B cell (primary cell): ENCODE results near the gene KIF2A. TPM values are rescaled to one million over a fixed set of nuclear protein-coding genes. Genes with fewer than 3 reads are reported as not detected.

ENCODE experiments used
- ATAC-seq: fragments of 200-7000 bp; cut with Tn5 transposase; one replicate; pipeline ENCODE4 v1.10.0; 2021; ENCODE audit warnings: low read depth, mild to moderate bottlenecking, moderate number of reproducible peaks, moderate library complexity
- CTCF ChIA-PET: fragments of 350-600 bp; sonication (Branson Sonifier 250); formaldehyde crosslinking; loops from one replicate; lab custom pipeline; 2021; ENCODE audit warnings: antibody characterized with exemption, inconsistent platforms; lab: Charles Lee
- POLR2A ChIA-PET: fragments of 350-600 bp; sonication (Branson Sonifier 250); formaldehyde crosslinking; loops from one replicate; lab custom pipeline; 2021; ENCODE audit warnings: antibody characterized with exemption; lab: Charles Lee
- DNase-seq: peaks from one replicate; pipeline ENCODE4 v3.0.0; 2013
- H2AFZ ChIP-seq: 2 replicates; pipeline ENCODE4 v1.6.1; 2012; ENCODE audit warnings: mild to moderate bottlenecking, low read depth, low read length; ENCODE audit not compliant: insufficient read depth, poor library complexity, severe bottlenecking
- H3K27ac ChIP-seq, 2 donors: 1 replicate in 1 of 2; 2 replicates in 1 of 2; pipeline ENCODE4 v1.5.1; 2012 to 2013; ENCODE audit warnings: low read length in 2 of 2, mild to moderate bottlenecking in 2 of 2, moderate library complexity in 1 of 2
- H3K27me3 ChIP-seq, 4 experiments: fragments of 200-600 bp in 1 of 4; sonication (generic) in 1 of 4; replicated peaks in 1 of 4; 1 replicate in 2 of 4; 2 replicates in 2 of 4; pipeline versions ENCODE4 v1.6.1 to v1.7.0; 2013 to 2016; ENCODE audit warnings: low read length in 3 of 4, mild to moderate bottlenecking in 2 of 4, mixed read lengths in 1 of 4, moderate library complexity in 1 of 4; ENCODE audit not compliant: insufficient read depth in 4 of 4, control insufficient read depth in 3 of 4; ENCODE audit errors: control extremely low read depth in 1 of 4
- H3K36me3 ChIP-seq, 2 experiments: replicated peaks in 1 of 2; 1 replicate in 1 of 2; 2 replicates in 1 of 2; pipeline versions ENCODE4 v1.6.1 to v1.7.1; 2013; ENCODE audit warnings: low read length in 1 of 2; ENCODE audit not compliant: insufficient read depth in 2 of 2, control insufficient read depth in 1 of 2; ENCODE audit errors: control extremely low read depth in 1 of 2, extremely low read depth in 1 of 2
- H3K4me1 ChIP-seq, 2 donors: fragments of 200-600 bp in 1 of 2; sonication (generic) in 1 of 2; 1 replicate in 1 of 2; 2 replicates in 1 of 2; pipeline versions ENCODE4 v1.5.1 to v1.6.1; 2013 to 2017; ENCODE audit warnings: low read length in 2 of 2; ENCODE audit not compliant: control insufficient read depth in 2 of 2, insufficient read depth in 2 of 2
- H3K4me2 ChIP-seq: replicated peaks from 2 replicates; pipeline ENCODE3; 2012; ENCODE audit warnings: mild to moderate bottlenecking, low read depth, low read length; ENCODE audit not compliant: poor library complexity, severe bottlenecking
- H3K4me3 ChIP-seq, 5 experiments: fragments of 200-600 bp in 1 of 5; sonication (generic) in 1 of 5; 1 replicate in 3 of 5; 2 replicates in 2 of 5; pipeline versions ENCODE4 v1.5.1 to v1.7.0; 2011 to 2016; ENCODE audit warnings: low read length in 4 of 5, mild to moderate bottlenecking in 4 of 5, low read depth in 2 of 5, control low read depth in 1 of 5, moderate library complexity in 1 of 5; ENCODE audit not compliant: insufficient read depth in 1 of 5; ENCODE audit errors: control extremely low read depth in 1 of 5, extremely low read depth in 1 of 5
- H3K79me2 ChIP-seq: fragments of 200-600 bp; sonication (generic); one replicate; pipeline ENCODE4 v1.6.0; 2016; ENCODE audit warnings: low read length; ENCODE audit not compliant: control insufficient read depth, insufficient read depth
- H3K9ac ChIP-seq: fragments of 200-600 bp; sonication (generic); 2 replicates; pipeline ENCODE4 v1.6.1; 2017; ENCODE audit warnings: mild to moderate bottlenecking, low read length, moderate library complexity
- H3K9me3 ChIP-seq, 3 donors: one replicate each; pipeline versions ENCODE4 v1.6.1 to v1.7.1; 2013; ENCODE audit warnings: low read length in 2 of 3; ENCODE audit not compliant: control insufficient read depth in 2 of 3, insufficient read depth in 1 of 3; ENCODE audit errors: control extremely low read depth in 1 of 3
- H4K20me1 ChIP-seq: 2 replicates; pipeline ENCODE4 v1.6.0; 2012; ENCODE audit warnings: mild to moderate bottlenecking, low read length; ENCODE audit not compliant: insufficient read depth, control insufficient read depth, poor library complexity, severe bottlenecking
- H3K27ac Mint-ChIP-seq: one replicate; pipeline ENCODE4 v1.8.0; 2021; ENCODE audit warnings: mixed read lengths
- H3K27me3 Mint-ChIP-seq: one replicate; pipeline ENCODE4 v1.8.0; 2021; ENCODE audit warnings: mixed read lengths
- H3K4me1 Mint-ChIP-seq: one replicate; pipeline ENCODE4 v1.8.0; 2021; ENCODE audit warnings: mixed read lengths
- H3K4me3 Mint-ChIP-seq: one replicate; pipeline ENCODE4 v1.8.0; 2021; ENCODE audit warnings: mixed read lengths
- H3K9me3 Mint-ChIP-seq: one replicate; pipeline ENCODE4 v1.8.0; 2022; ENCODE audit warnings: mixed read lengths; ENCODE audit not compliant: insufficient read depth
- EZH2 ChIP-seq: IDR thresholded peaks from 2 replicates; pipeline ENCODE4 v1.6.1; 2012; ENCODE audit warnings: borderline replicate concordance, low read depth, mild to moderate bottlenecking, moderate library complexity, low read length; ENCODE audit not compliant: insufficient read depth, poor library complexity, severe bottlenecking
- WGBS: methylation state at CpG from one replicate; pipeline ENCODE4 v1.1.5; 2013; ENCODE audit warnings: missing lambda C conversion rate; ENCODE audit not compliant: insufficient coverage; 5-methylcytosine and 5-hydroxymethylcytosine counted together
- intact Hi-C: fragments of 100-400 bp; cut with micrococcal nuclease; formaldehyde crosslinking; loops from one replicate; pipeline ENCODE4 v1.10.0; 2022
- polyA plus RNA-seq: library from polyadenylated mRNA; depleted of rRNA; stranded (reverse); fragments of >200 nt; gene quantifications from 2 replicates; pipeline ENCODE4 v1.2.3, GENCODE V29; 2012
- total RNA-seq, 2 donors: library from RNA; stranded (reverse); fragments of 120-200 nt in 1 of 2; gene quantifications; 1 replicate in 1 of 2; 2 replicates in 1 of 2; pipeline versions ENCODE4 v1.2.3 to v1.2.4, GENCODE V29; 2013 to 2022
- TF ChIP-seq, protein P1 (sequence below): fragments of 200-600 bp; IDR thresholded peaks from one replicate; pipeline ENCODE4 v1.8.0; 2022; ENCODE audit warnings: antibody characterized with exemption, mild to moderate bottlenecking

KIF2A gene
- total and polyA plus RNA-seq, 2 donors (not counting 1 experiment from before 2014, with no cell fraction given): 12.9 to 59.0 TPM

DNA sequence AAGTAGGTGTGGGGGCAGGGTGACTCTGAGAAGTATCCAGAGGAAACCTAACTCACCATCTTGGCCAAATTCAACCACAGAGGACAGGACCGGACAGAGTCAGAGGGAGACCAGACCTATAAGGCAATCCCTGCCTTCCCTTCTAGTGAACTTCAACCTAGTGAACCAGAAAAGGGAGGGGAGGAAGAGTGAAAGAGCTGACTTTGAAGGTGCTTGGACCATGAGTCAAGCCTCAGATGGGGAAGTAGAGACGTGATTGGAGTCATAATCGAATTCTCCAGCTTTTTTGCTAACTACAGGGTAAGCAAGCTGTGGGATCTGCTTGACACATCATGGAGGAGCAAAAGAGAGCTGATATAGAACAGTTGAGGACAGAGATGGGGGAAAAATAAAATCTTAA lies 18.8 kb upstream of the KIF2A start:
- H3K4me3 Mint-ChIP-seq: no peak overlapping the region
- Histone ChIP-seq H3K36me3 (no peaks in the 10 kb centered on the region), H3K27ac (no peak overlapping the region), H3K79me2 (no peaks in the 10 kb centered on the region), H2AFZ (no peak overlapping the region), H3K4me1 (no peaks in the 10 kb centered on the region), H3K9me3 (no peaks in the 10 kb centered on the region), H4K20me1 (no peaks in the 10 kb centered on the region), H3K4me3 (no peak overlapping the region), H3K4me2 (no peak overlapping the region), H3K27me3 (no peaks in the 10 kb centered on the region), H3K9ac (no peak overlapping the region)
- H3K4me1 Mint-ChIP-seq: peaks cover 3% of the 10 kb centered on the region
- 100% methylated on average over 2 of the region's 3 CpGs for WGBS
- no peak for DNase-seq
- H3K9me3 Mint-ChIP-seq: no peaks in the 10 kb centered on the region
- TF ChIP-seq EZH2: no peak
- TF ChIP-seq, protein P1, sequence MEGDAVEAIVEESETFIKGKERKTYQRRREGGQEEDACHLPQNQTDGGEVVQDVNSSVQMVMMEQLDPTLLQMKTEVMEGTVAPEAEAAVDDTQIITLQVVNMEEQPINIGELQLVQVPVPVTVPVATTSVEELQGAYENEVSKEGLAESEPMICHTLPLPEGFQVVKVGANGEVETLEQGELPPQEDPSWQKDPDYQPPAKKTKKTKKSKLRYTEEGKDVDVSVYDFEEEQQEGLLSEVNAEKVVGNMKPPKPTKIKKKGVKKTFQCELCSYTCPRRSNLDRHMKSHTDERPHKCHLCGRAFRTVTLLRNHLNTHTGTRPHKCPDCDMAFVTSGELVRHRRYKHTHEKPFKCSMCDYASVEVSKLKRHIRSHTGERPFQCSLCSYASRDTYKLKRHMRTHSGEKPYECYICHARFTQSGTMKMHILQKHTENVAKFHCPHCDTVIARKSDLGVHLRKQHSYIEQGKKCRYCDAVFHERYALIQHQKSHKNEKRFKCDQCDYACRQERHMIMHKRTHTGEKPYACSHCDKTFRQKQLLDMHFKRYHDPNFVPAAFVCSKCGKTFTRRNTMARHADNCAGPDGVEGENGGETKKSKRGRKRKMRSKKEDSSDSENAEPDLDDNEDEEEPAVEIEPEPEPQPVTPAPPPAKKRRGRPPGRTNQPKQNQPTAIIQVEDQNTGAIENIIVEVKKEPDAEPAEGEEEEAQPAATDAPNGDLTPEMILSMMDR: no peak
- ChIA-PET POLR2A (no interaction called here), CTCF (no interaction called here)
- no peak for ATAC-seq
- intact Hi-C loops: no loop called here
- no peak overlapping the region for H3K27ac Mint-ChIP-seq
- H3K27me3 Mint-ChIP-seq: peaks cover 4% of the 10 kb centered on the region

DNA sequence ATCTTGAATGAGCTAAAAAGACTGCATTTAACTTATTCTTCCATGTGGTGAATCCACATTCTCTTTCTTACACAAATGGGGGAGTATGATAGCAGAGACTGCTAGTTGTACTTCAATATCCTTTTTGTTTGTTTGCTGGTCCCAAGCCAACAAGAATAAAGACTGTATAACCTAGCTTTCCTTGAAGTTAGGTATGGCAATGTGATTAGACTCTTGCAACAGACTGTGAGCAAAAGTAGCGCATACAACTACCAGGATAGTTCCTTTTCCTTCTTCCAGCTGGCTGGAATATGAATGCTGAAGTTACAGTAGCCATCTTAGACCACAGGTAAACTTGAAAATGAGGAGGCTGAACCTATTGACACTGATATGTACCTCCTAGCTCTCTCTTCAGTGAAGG lies 17.9 kb upstream of the KIF2A start:
- H3K4me1 Mint-ChIP-seq: peaks cover 3% of the 10 kb centered on the region

More for the DNA sequence above, 17.9 kb upstream of the KIF2A start:
- no peak overlapping the region for H3K27ac Mint-ChIP-seq
- no peak for ATAC-seq
- no peak for TF ChIP-seq EZH2
- TF ChIP-seq, protein P1: no peak
- intact Hi-C loops: no loop called here
- no peak overlapping the region for H3K4me2 ChIP-seq
- H3K4me3 ChIP-seq: no peak overlapping the region
- H3K27ac ChIP-seq: no peak overlapping the region
- H3K9me3 Mint-ChIP-seq: no peaks in the 10 kb centered on the region
- H3K4me1 ChIP-seq: no peaks in the 10 kb centered on the region
- no peaks in the 10 kb centered on the region for H3K27me3 ChIP-seq
- H3K9ac ChIP-seq: no peak overlapping the region
- no peaks in the 10 kb centered on the region for H3K79me2 ChIP-seq
- ChIA-PET POLR2A (no interaction called here), CTCF (no interaction called here)
- H2AFZ ChIP-seq: no peak overlapping the region
- H3K36me3 ChIP-seq: no peaks in the 10 kb centered on the region
- no peaks in the 10 kb centered on the region for H4K20me1 ChIP-seq
- peaks cover 9% of the 10 kb centered on the region for H3K27me3 Mint-ChIP-seq
- no peak overlapping the region for H3K4me3 Mint-ChIP-seq
- WGBS: no CpG with 5 or more reads among the region's 1 CpG
- DNase-seq: no peak
- no peaks in the 10 kb centered on the region for H3K9me3 ChIP-seq
